Panc1 (cell line): ENCODE results near the gene AMTN.

Experiments
- POLR2AphosphoS5 ChIP-seq: IDR thresholded peaks from 2 replicates; pipeline ENCODE4 v1.6.1; 2012; ENCODE audit warnings: mild to moderate bottlenecking, low read depth, low read length, moderate library complexity
- SIN3A ChIP-seq: IDR thresholded peaks from 2 replicates; pipeline ENCODE4 v1.6.1; 2012; ENCODE audit warnings: low read depth, mild to moderate bottlenecking, low read length, moderate library complexity, borderline replicate concordance; ENCODE audit not compliant: insufficient read depth
- TF ChIP-seq, protein P1 (sequence below): fragments of 450-650 bp; IDR thresholded peaks from 2 replicates; pipeline ENCODE4 v1.5.1; 2017; ENCODE audit warnings: mild to moderate bottlenecking

- TF ChIP-seq, protein P1, sequence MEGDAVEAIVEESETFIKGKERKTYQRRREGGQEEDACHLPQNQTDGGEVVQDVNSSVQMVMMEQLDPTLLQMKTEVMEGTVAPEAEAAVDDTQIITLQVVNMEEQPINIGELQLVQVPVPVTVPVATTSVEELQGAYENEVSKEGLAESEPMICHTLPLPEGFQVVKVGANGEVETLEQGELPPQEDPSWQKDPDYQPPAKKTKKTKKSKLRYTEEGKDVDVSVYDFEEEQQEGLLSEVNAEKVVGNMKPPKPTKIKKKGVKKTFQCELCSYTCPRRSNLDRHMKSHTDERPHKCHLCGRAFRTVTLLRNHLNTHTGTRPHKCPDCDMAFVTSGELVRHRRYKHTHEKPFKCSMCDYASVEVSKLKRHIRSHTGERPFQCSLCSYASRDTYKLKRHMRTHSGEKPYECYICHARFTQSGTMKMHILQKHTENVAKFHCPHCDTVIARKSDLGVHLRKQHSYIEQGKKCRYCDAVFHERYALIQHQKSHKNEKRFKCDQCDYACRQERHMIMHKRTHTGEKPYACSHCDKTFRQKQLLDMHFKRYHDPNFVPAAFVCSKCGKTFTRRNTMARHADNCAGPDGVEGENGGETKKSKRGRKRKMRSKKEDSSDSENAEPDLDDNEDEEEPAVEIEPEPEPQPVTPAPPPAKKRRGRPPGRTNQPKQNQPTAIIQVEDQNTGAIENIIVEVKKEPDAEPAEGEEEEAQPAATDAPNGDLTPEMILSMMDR: no peak
- TF ChIP-seq SIN3A (no peak), POLR2AphosphoS5 (no peak)
Observed at GRCh38 chr4:70538869-70539268, 20.5 kb downstream of the AMTN start.
